Type B pancreatic cell (in vitro differentiated cells): ENCODE results near the gene SNX18. TPM values are rescaled to one million over a fixed set of nuclear protein-coding genes. Genes with fewer than 3 reads are reported as not detected.

Experiments used
- DNase-seq: peaks from one replicate; pipeline ENCODE4 v3.0.0; 2021; ENCODE audit warnings: mixed read lengths; ENCODE audit not compliant: unreplicated experiment; ENCODE audit errors: extremely low spot score
- H3K27ac Mint-ChIP-seq: 2 replicates; pipeline ENCODE4 v1.8.0; 2021; ENCODE audit warnings: mild to moderate bottlenecking, mixed read lengths
- H3K27me3 Mint-ChIP-seq: 2 replicates; pipeline ENCODE4 v1.8.0; 2021; ENCODE audit warnings: mixed read lengths
- H3K36me3 Mint-ChIP-seq: 2 replicates; pipeline ENCODE4 v1.8.0; 2021; ENCODE audit warnings: mixed read lengths
- H3K4me1 Mint-ChIP-seq: one replicate; pipeline ENCODE4 v1.8.0; 2021; ENCODE audit warnings: mixed read lengths; ENCODE audit not compliant: unreplicated experiment
- H3K4me3 Mint-ChIP-seq: 2 replicates; pipeline ENCODE4 v1.8.0; 2021; ENCODE audit warnings: mild to moderate bottlenecking, mixed read lengths
- H3K9me3 Mint-ChIP-seq: 2 replicates; pipeline ENCODE4 v1.8.0; 2021; ENCODE audit warnings: mixed read lengths
- total RNA-seq: library from RNA; stranded (reverse); gene quantifications from 2 replicates; pipeline ENCODE4 v1.2.1, GENCODE V29; 2021; ENCODE audit warnings: low replicate concordance
- TF ChIP-seq, protein P1 (sequence below): fragments of 200-600 bp; sonication (generic); conservative IDR thresholded peaks from 2 replicates; pipeline ENCODE4 v1.5.0; 2021; ENCODE audit warnings: antibody characterized with exemption, mild to moderate bottlenecking

The SNX18 gene
- total RNA-seq, 1 donor from 2014 or later, result 27.1 TPM

DNA sequence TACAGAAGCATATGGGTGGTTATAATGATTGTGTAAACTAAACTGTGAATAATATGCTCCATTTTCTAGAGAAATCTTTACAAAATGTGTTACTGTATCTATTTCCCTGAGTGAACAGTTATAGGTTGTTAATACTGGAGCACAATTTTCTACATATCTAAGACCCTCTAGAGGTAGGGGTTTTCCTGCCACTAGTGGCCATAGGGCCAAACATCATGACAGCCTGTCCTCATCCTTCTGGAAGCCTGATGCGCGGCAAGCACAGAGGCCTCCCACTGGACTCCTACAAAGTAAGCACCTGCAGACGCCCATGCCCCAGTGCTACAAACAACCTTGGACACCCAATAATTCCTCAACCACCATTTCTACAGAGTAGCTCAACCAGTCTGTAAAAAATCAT lies 1.9 kb upstream of the SNX18 start:
- Mint-ChIP-seq H3K9me3 (no peaks in the 10 kb centered on the region), H3K4me3 (no peak overlapping the region), H3K27ac (no peak overlapping the region), H3K4me1 (peaks cover 35% of the 10 kb centered on the region), H3K36me3 (peaks cover 6% of the 10 kb centered on the region), H3K27me3 (no peaks in the 10 kb centered on the region)
- DNase-seq, result no peak
- TF ChIP-seq, protein P1, sequence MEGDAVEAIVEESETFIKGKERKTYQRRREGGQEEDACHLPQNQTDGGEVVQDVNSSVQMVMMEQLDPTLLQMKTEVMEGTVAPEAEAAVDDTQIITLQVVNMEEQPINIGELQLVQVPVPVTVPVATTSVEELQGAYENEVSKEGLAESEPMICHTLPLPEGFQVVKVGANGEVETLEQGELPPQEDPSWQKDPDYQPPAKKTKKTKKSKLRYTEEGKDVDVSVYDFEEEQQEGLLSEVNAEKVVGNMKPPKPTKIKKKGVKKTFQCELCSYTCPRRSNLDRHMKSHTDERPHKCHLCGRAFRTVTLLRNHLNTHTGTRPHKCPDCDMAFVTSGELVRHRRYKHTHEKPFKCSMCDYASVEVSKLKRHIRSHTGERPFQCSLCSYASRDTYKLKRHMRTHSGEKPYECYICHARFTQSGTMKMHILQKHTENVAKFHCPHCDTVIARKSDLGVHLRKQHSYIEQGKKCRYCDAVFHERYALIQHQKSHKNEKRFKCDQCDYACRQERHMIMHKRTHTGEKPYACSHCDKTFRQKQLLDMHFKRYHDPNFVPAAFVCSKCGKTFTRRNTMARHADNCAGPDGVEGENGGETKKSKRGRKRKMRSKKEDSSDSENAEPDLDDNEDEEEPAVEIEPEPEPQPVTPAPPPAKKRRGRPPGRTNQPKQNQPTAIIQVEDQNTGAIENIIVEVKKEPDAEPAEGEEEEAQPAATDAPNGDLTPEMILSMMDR, result no peak

DNA sequence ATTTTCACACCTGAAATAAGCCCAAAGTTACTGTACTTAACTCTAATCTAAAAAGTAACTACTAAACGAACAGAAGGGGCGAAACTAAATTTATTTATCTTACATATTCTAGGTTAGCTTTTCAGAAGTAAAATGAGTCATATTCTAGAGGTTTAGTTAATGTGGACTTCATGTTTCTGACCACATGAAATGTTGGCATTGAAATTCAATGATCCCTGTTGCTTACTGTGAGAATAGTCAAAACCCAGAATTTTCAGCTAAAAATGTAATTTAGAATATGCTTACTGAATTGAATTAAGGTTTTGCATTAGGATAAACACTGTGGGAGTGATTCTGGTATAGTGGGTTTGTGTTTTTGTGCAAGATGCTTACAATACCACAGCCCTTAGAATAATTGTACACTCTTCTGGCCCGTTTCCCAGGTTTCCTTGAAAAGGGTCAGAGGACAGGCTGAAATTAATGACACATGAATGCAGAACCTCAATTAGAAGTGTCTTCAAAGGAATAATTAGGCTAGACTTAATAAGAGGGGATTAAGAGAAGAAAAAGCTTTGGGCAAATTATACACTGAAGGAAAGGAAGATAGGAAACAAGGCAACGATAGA lies 1.4 kb upstream of the SNX18 start:
- H3K27ac Mint-ChIP-seq, result no peak overlapping the region
- no peaks in the 10 kb centered on the region for H3K9me3 Mint-ChIP-seq
- H3K4me1 Mint-ChIP-seq, result peaks cover 40% of the 10 kb centered on the region
- no peak for DNase-seq
- TF ChIP-seq, protein P1, result no peak
- no peaks in the 10 kb centered on the region for H3K27me3 Mint-ChIP-seq
- H3K36me3 Mint-ChIP-seq, result peaks cover 6% of the 10 kb centered on the region
- H3K4me3 Mint-ChIP-seq, result peak overlapping the region; percentile 61

DNA sequence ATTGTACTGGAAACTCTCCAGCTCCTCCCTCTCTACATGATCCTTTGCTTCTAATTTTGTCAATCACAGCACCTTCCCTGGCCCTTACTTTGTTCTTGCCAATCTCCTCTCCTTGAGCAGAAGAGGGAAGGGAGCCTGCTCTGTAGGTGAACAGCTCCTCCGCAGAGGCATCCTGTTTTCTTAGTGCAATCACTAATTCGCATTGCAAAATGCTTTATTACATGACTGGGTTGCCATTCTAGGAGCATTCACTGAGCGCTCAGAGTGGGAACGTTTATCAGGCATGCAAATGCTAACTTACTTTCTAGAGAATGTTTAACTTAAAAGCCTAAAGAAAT lies 416 bp upstream of the SNX18 start:
- Mint-ChIP-seq H3K27me3 (no peaks in the 10 kb centered on the region), H3K36me3 (peaks cover 6% of the 10 kb centered on the region), H3K4me3 (peak overlapping the region; percentile 74), H3K27ac (no peak overlapping the region), H3K4me1 (peaks cover 44% of the 10 kb centered on the region), H3K9me3 (no peaks in the 10 kb centered on the region)
- TF ChIP-seq, protein P1, result no peak
- no peak for DNase-seq

DNA sequence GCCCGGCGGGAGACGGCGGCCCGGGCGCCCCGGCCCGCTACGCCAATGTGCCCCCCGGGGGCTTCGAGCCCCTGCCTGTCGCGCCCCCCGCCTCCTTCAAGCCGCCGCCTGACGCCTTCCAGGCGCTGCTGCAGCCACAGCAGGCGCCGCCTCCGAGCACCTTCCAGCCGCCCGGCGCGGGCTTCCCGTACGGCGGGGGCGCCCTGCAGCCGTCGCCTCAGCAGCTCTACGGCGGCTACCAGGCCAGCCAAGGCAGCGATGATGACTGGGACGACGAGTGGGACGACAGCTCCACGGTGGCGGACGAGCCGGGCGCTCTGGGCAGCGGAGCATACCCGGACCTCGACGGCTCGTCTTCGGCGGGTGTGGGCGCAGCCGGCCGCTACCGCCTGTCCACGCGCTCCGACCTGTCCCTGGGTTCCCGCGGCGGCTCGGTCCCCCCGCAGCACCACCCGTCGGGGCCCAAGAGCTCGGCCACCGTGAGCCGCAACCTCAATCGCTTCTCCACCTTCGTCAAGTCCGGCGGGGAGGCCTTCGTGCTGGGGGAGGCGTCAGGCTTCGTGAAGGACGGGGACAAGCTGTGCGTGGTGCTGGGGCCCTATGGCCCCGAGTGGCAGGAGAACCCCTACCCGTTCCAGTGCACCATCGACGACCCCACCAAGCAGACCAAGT lies 723 bp downstream of the SNX18 start:
- peak overlapping the region; percentile 92 for H3K4me3 Mint-ChIP-seq
- H3K27ac Mint-ChIP-seq, result no peak overlapping the region
- no peaks in the 10 kb centered on the region for H3K27me3 Mint-ChIP-seq
- H3K4me1 Mint-ChIP-seq, result peaks cover 54% of the 10 kb centered on the region
- peaks cover 15% of the 10 kb centered on the region for H3K36me3 Mint-ChIP-seq
- no peaks in the 10 kb centered on the region for H3K9me3 Mint-ChIP-seq
- peak; percentile 73 for DNase-seq
- TF ChIP-seq, protein P1, result no peak

DNA sequence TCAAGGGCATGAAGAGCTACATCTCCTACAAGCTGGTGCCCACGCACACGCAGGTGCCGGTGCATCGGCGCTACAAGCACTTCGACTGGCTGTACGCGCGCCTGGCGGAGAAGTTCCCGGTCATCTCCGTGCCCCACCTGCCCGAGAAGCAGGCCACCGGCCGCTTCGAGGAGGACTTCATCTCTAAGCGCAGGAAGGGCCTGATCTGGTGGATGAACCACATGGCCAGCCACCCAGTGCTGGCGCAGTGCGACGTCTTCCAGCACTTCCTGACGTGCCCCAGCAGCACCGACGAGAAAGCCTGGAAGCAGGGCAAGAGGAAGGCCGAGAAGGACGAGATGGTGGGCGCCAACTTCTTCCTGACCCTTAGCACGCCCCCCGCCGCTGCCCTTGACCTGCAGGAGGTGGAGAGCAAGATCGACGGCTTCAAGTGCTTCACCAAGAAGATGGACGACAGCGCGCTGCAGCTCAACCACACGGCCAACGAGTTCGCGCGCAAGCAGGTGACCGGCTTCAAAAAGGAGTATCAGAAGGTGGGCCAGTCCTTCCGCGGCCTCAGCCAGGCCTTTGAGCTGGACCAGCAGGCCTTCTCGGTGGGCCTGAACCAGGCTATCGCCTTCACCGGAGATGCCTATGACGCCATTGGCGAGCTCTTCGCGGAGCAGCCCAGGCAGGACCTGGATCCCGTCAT lies 1.4 kb downstream of the SNX18 start:
- peaks cover 59% of the 10 kb centered on the region for H3K4me1 Mint-ChIP-seq
- H3K27ac Mint-ChIP-seq, result peak overlapping the region; percentile 72
- peaks cover 15% of the 10 kb centered on the region for H3K36me3 Mint-ChIP-seq
- H3K9me3 Mint-ChIP-seq, result no peaks in the 10 kb centered on the region
- TF ChIP-seq, protein P1, result no peak
- H3K4me3 Mint-ChIP-seq, result peak overlapping the region; percentile 92
- H3K27me3 Mint-ChIP-seq, result no peaks in the 10 kb centered on the region
- no peak for DNase-seq
